ENCODE data around the gene SPATA6L. TPM values are rescaled to one million over a fixed set of nuclear protein-coding genes. Genes with fewer than 3 reads are reported as not detected.

The SPATA6L gene
- total and polyA plus RNA-seq, 10 of the 15 experiments (the other 5 are each of a cell fraction or from before 2014, with no cell fraction given): 0.37 to 1.6 (median 0.91) TPM

- no peak for TF ChIP-seq NFYB (IDR thresholded peaks at IDR 0.05; ENCODE audit: insufficient read depth, low read depth, low read length)
- no peak for TF ChIP-seq SIN3A (IDR thresholded peaks at IDR 0.05; ENCODE audit: low read depth, low read length)
- no peak; the same call in 1 of the 2 replicates for TF ChIP-seq MXI1 (IDR thresholded peaks at IDR 0.05; ENCODE audit: low read depth, low read length)
- no peak for TF ChIP-seq ZBTB40 (IDR thresholded peaks at IDR 0.05; ENCODE audit: borderline replicate concordance)
- no peak for TF ChIP-seq SPI1 (IDR thresholded peaks at IDR 0.05; ENCODE audit: borderline replicate concordance, insufficient read depth, low read depth, low read length)
- TF ChIP-seq ZZZ3 (IDR thresholded peaks at IDR 0.05; ENCODE audit: control insufficient read depth, insufficient read length, low read depth): no peak
- TF ChIP-seq SUZ12 (IDR thresholded peaks at IDR 0.05; ENCODE audit: unreplicated experiment): no peak
- TF ChIP-seq IRF5 (IDR thresholded peaks at IDR 0.05; ENCODE audit: borderline replicate concordance): no peak
- peak; percentile 60; the same call in 1 of the 2 replicates for TF ChIP-seq YY1 (IDR thresholded peaks at IDR 0.05; ENCODE audit: low read depth, low read length)
These were observed 12.5 kb upstream of the SPATA6L start (continued) for GRCh38 chr9:4678679-4679267.

All from GM12878 (cell line).